GM12878 (cell line): ENCODE data around the gene APOBEC3H.
"Not testable (repeated sequence)": the region's sequence is repeated elsewhere in the genome, so short reads cannot be mapped to it uniquely, and the experiment has no call there.

Experiments
- CEBPB ChIP-seq, 2 experiments: fragments of 150-350 bp in 1 of 2; IDR thresholded peaks; 2 replicates each; pipeline ENCODE4 v1.6.1; 2012 to 2014; ENCODE audit warnings: low read depth in 2 of 2, low read length in 2 of 2, borderline replicate concordance in 1 of 2, inconsistent platforms in 1 of 2
- EZH2 ChIP-seq: IDR thresholded peaks from 2 replicates; pipeline ENCODE4 v1.6.1; 2012; ENCODE audit warnings: low read depth, mild to moderate bottlenecking, control low read depth, inconsistent platforms, low read length, borderline replicate concordance; ENCODE audit not compliant: control insufficient read depth
- POU2F2 ChIP-seq: IDR thresholded peaks from 3 replicates; pipeline ENCODE4 v1.6.1; 2011; ENCODE audit warnings: low read depth, mild to moderate bottlenecking, low read length, borderline replicate concordance
- USF2 ChIP-seq: IDR thresholded peaks from 2 replicates; pipeline ENCODE4 v1.6.1; 2011; ENCODE audit warnings: low read depth, low read length, improper control_type of control experiment, borderline replicate concordance
- TF ChIP-seq, protein P1 (sequence below): fragments of 450-650 bp; IDR thresholded peaks from 2 replicates; pipeline ENCODE4 v1.6.1; 2017; ENCODE audit warnings: antibody characterized with exemption, mild to moderate bottlenecking, moderate library complexity
- TF ChIP-seq, protein P2 (sequence below), 3 experiments: IDR thresholded peaks in 2 of 3; conservative IDR thresholded peaks in 1 of 3; 2 replicates each; pipeline ENCODE4 v1.5.1; 2011; ENCODE audit warnings: low read depth in 3 of 3, low read length in 3 of 3, mild to moderate bottlenecking in 3 of 3, control low read depth in 2 of 3, moderate library complexity in 2 of 3, inconsistent platforms in 1 of 3, mixed read lengths in 1 of 3; ENCODE audit not compliant: control insufficient read depth in 2 of 3, insufficient read depth in 1 of 3; ENCODE audit errors: extremely low read depth in 1 of 3

- not testable (repeated sequence) for TF ChIP-seq EZH2; POU2F2; USF2; CEBPB (IDR thresholded peaks at IDR 0.05; ENCODE audit: borderline replicate concordance in 1 of 2, low read depth in 2 of 2, low read length in 2 of 2)
- TF ChIP-seq, protein P1, sequence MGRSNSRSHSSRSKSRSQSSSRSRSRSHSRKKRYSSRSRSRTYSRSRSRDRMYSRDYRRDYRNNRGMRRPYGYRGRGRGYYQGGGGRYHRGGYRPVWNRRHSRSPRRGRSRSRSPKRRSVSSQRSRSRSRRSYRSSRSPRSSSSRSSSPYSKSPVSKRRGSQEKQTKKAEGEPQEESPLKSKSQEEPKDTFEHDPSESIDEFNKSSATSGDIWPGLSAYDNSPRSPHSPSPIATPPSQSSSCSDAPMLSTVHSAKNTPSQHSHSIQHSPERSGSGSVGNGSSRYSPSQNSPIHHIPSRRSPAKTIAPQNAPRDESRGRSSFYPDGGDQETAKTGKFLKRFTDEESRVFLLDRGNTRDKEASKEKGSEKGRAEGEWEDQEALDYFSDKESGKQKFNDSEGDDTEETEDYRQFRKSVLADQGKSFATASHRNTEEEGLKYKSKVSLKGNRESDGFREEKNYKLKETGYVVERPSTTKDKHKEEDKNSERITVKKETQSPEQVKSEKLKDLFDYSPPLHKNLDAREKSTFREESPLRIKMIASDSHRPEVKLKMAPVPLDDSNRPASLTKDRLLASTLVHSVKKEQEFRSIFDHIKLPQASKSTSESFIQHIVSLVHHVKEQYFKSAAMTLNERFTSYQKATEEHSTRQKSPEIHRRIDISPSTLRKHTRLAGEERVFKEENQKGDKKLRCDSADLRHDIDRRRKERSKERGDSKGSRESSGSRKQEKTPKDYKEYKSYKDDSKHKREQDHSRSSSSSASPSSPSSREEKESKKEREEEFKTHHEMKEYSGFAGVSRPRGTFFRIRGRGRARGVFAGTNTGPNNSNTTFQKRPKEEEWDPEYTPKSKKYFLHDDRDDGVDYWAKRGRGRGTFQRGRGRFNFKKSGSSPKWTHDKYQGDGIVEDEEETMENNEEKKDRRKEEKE, result not testable (repeated sequence)
- TF ChIP-seq, protein P2, sequence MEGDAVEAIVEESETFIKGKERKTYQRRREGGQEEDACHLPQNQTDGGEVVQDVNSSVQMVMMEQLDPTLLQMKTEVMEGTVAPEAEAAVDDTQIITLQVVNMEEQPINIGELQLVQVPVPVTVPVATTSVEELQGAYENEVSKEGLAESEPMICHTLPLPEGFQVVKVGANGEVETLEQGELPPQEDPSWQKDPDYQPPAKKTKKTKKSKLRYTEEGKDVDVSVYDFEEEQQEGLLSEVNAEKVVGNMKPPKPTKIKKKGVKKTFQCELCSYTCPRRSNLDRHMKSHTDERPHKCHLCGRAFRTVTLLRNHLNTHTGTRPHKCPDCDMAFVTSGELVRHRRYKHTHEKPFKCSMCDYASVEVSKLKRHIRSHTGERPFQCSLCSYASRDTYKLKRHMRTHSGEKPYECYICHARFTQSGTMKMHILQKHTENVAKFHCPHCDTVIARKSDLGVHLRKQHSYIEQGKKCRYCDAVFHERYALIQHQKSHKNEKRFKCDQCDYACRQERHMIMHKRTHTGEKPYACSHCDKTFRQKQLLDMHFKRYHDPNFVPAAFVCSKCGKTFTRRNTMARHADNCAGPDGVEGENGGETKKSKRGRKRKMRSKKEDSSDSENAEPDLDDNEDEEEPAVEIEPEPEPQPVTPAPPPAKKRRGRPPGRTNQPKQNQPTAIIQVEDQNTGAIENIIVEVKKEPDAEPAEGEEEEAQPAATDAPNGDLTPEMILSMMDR (IDR thresholded peaks at IDR 0.05 in 2 of 3, conservative IDR thresholded peaks at IDR 0.05 in 1 of 3; ENCODE audit: control insufficient read depth in 2 of 3, extremely low read depth in 1 of 3, insufficient read depth in 1 of 3, low read depth in 3 of 3, low read length in 3 of 3), result not testable (repeated sequence)
Observed at GRCh38 chr22:39061951-39062350, 35.1 kb upstream of the APOBEC3H start.
